ENCODE data around the gene HPS1.
A peak's percentile ranks its signal among the peaks of the same experiment; 100 is the strongest.

The HPS1 gene

GRCh38 chr10:98446661-98447221 is at the start of gene HPS1:
Gene HPS1, minus strand, starts transcription at chr10:98446935. Its CDS starts 3,695 bp downstream, at chr10:98443240.
- DNase-seq, result peak; percentile 75

DNA sequence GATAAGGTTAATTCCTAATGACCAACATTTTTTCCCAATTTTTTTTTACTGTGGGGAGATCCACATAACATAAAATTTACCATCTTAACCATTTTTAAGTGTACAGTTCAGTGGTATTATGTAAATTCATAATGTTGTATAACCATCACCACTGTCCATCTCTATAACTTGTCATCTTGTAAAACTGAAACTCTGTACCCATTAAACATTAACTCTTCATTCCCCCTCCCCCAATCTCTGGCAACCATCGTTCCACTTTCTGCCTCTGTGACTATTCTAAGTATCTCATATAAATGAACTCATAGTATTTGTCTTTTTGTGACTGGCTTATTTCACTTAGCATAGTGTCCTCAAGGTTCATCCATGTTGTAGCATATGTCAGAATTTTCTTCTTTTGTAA is 46.0 kb upstream of the HPS1 start:
- DNase-seq, result no peak

GRCh38 chr10:98489561-98490481 is 43.1 kb upstream of the HPS1 start:
- no peak for DNase-seq

GRCh38 chr10:98488669-98489430 is 42.1 kb upstream of the HPS1 start:
- no peak for DNase-seq

GRCh38 chr10:98487649-98488048 is 40.9 kb upstream of the HPS1 start:
- no peak for DNase-seq

- no peak for DNase-seq
Observed at GRCh38 chr10:98486421-98486820, 39.7 kb upstream of the HPS1 start.

- no peak for DNase-seq
Observed at GRCh38 chr10:98485959-98486358, 39.2 kb upstream of the HPS1 start.

DNA sequence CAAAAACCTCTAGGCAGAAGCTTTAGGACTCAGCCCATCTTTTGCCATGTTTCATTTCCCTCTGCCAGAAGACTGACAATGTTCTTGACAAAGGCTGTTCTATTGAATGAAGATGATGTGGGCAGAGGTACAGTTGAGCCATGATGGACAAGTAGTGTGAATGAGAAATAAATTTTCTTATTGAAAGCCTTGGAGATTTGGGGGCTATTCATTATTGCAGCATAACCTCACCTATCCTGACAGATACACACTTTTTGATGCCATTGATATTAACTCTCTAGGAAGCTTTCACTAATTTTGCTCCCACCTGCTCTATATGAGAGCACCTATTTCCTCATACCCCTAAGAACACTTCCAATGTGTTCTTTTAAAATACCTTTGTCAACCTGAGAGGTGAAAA is 36.9 kb upstream of the HPS1 start:
- no peak for DNase-seq

GRCh38 chr10:98482096-98482495 is 35.4 kb upstream of the HPS1 start:
- no peak for DNase-seq

GRCh38 chr10:98481404-98481945 is 34.7 kb upstream of the HPS1 start:
- no peak for DNase-seq

GRCh38 chr10:98478430-98479222 is 31.9 kb upstream of the HPS1 start:
- DNase-seq, result no peak

GRCh38 chr10:98477861-98478260 is 31.1 kb upstream of the HPS1 start:
- DNase-seq, result no peak

- DNase-seq, result no peak
Observed at GRCh38 chr10:98474628-98475027, 27.9 kb upstream of the HPS1 start.

- no peak for DNase-seq
Observed at GRCh38 chr10:98472196-98472595, 25.5 kb upstream of the HPS1 start.

DNA sequence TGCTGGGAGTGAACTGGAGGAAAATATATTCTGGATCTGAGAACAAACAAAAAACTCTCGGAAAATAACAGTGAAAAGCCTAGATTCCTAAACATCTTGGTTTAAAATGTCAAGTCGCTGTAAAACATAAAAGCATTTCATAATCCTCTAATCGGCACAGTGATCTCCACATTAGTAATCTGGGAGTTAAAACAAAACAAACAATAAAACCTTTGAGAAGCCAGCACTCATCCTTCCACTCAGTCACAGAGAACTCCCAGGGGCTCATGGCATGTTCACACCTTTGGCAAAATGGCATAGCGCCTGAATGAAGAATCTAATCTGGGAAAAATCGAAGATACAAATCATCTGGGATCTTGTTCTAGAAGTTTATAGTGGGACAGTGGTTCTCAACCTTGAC is 24.1 kb upstream of the HPS1 start:
- no peak for DNase-seq

GRCh38 chr10:98469001-98469931 is 22.5 kb upstream of the HPS1 start:
- no peak for DNase-seq

GRCh38 chr10:98467506-98468318 is 21.0 kb upstream of the HPS1 start:
- DNase-seq, result peak; percentile 75

- DNase-seq, result no peak
Observed at GRCh38 chr10:98466861-98467505, 20.2 kb upstream of the HPS1 start.

- no peak for DNase-seq
Observed at GRCh38 chr10:98465866-98466265, 19.1 kb upstream of the HPS1 start.

All from NCI-H510A (cell line).